HEK293T (cell line): ENCODE results near the gene PRMT1.

Source experiments
- CTCF ChIA-PET: fragments of 350-600 bp; formaldehyde crosslinking; extraction: SDS; loops from one replicate; lab custom pipeline; 2021; ENCODE audit warnings: antibody characterized with exemption, inconsistent platforms; lab: Yijun Ruan, JAX
- POLR2A ChIA-PET: fragments of 350-600 bp; formaldehyde crosslinking; extraction: SDS; loops from one replicate; lab custom pipeline; 2020; ENCODE audit warnings: antibody characterized with exemption, inconsistent platforms; lab: Yijun Ruan, JAX
- DNase-seq: peaks from one replicate; pipeline ENCODE4 v3.0.0; 2012; ENCODE audit warnings: mixed read lengths; ENCODE audit errors: extremely low spot score
- ARNT ChIP-seq: fragments of 450-650 bp; IDR thresholded peaks from 2 replicates; pipeline ENCODE4 v1.6.1; 2017; ENCODE audit warnings: mild to moderate bottlenecking
- BHLHE40 ChIP-seq: fragments of 450-650 bp; IDR thresholded peaks from 2 replicates; pipeline ENCODE4 v1.6.1; 2016; ENCODE audit warnings: mild to moderate bottlenecking, moderate library complexity, borderline replicate concordance
- CTBP1 ChIP-seq: fragments of 450-650 bp; IDR thresholded peaks from 2 replicates; pipeline ENCODE4 v1.6.1; 2016; ENCODE audit warnings: borderline replicate concordance
- ELF4 ChIP-seq: fragments of 450-650 bp; IDR thresholded peaks from 2 replicates; pipeline ENCODE4 v1.6.1; 2017; ENCODE audit warnings: antibody characterized with exemption
- FOXA1 ChIP-seq: fragments of 450-650 bp; IDR thresholded peaks from 2 replicates; pipeline ENCODE4 v1.6.1; 2016; ENCODE audit warnings: mild to moderate bottlenecking
- FOXK2 ChIP-seq: fragments of 450-650 bp; IDR thresholded peaks from 2 replicates; pipeline ENCODE4 v1.6.1; 2016; ENCODE audit warnings: mild to moderate bottlenecking
- FOXM1 ChIP-seq: fragments of 450-650 bp; IDR thresholded peaks from 2 replicates; pipeline ENCODE4 v1.6.1; 2017; ENCODE audit warnings: mild to moderate bottlenecking, borderline replicate concordance
- HDGF ChIP-seq: fragments of 450-650 bp; IDR thresholded peaks from 2 replicates; pipeline ENCODE4 v1.6.1; 2017; ENCODE audit warnings: antibody characterized with exemption, borderline replicate concordance
- L3MBTL2 ChIP-seq: fragments of 450-650 bp; conservative IDR thresholded peaks from 2 replicates; pipeline ENCODE4 v1.6.1; 2016; ENCODE audit warnings: mild to moderate bottlenecking
- LEF1 ChIP-seq: fragments of 450-650 bp; IDR thresholded peaks from 2 replicates; pipeline ENCODE4 v1.6.1; 2017; ENCODE audit warnings: mild to moderate bottlenecking, borderline replicate concordance
- NFRKB ChIP-seq: fragments of 450-650 bp; IDR thresholded peaks from 2 replicates; pipeline ENCODE4 v1.6.1; 2016; ENCODE audit warnings: mild to moderate bottlenecking, moderate library complexity
- PKNOX1 ChIP-seq: fragments of 450-650 bp; IDR thresholded peaks from 2 replicates; pipeline ENCODE4 v1.6.1; 2016
- SP1 ChIP-seq: fragments of 450-650 bp; IDR thresholded peaks from 2 replicates; pipeline ENCODE4 v1.6.1; 2017
- SUZ12 ChIP-seq: fragments of 450-650 bp; IDR thresholded peaks from 2 replicates; pipeline ENCODE4 v1.6.1; 2016; ENCODE audit warnings: mild to moderate bottlenecking
- TARDBP ChIP-seq: fragments of 450-650 bp; IDR thresholded peaks from 2 replicates; pipeline ENCODE4 v1.6.1; 2016
- ZNF384 ChIP-seq: fragments of 450-650 bp; IDR thresholded peaks from 2 replicates; pipeline ENCODE4 v1.6.1; 2016

The PRMT1 gene

GRCh38 chr19:49685845-49686332, 8.8 kb downstream of the PRMT1 start:
- ChIA-PET CTCF (no interaction called here), POLR2A (interaction anchor here (0.8 kb wide), 1 partner anchor 45 kb away, joined by 3 read pairs; no protein-coding TSS in a partner anchor)
- no peak for TF ChIP-seq BHLHE40
- TF ChIP-seq SUZ12 = no peak
- no peak for TF ChIP-seq ARNT
- TF ChIP-seq LEF1 = no peak
- TF ChIP-seq NFRKB = no peak
- no peak for DNase-seq

- TF ChIP-seq FOXA1 (no peak), PKNOX1 (no peak)
- ChIA-PET POLR2A (no interaction called here), CTCF (interaction anchor here (0.6 kb wide), 1 partner anchor 63 kb away, joined by 9 read pairs; no protein-coding TSS in a partner anchor)
- no peak for DNase-seq
Measured at GRCh38 chr19:49686503-49687088, 9.5 kb downstream of the PRMT1 start.

- TF ChIP-seq PKNOX1 = no peak
- no peak for TF ChIP-seq FOXA1
- TF ChIP-seq CTBP1 = no peak
- TF ChIP-seq LEF1 = no peak
- TF ChIP-seq HDGF = no peak
- no peak for TF ChIP-seq NFRKB
- TF ChIP-seq TARDBP = no peak
- TF ChIP-seq SUZ12 = no peak
- no peak for TF ChIP-seq FOXM1
- TF ChIP-seq ELF4 = no peak
- no peak for TF ChIP-seq BHLHE40
- POLR2A ChIA-PET = no interaction called here
- DNase-seq = no peak
- CTCF ChIA-PET = interaction anchor here (0.6 kb wide), 1 partner anchor 62 kb away, joined by 9 read pairs; no protein-coding TSS in a partner anchor
Measured at GRCh38 chr19:49687150-49687549, 10.1 kb downstream of the PRMT1 start.

GRCh38 chr19:49687566-49688316, 10.7 kb downstream of the PRMT1 start:
- CTCF ChIA-PET = no interaction called here
- TF ChIP-seq FOXA1 (no peak), FOXM1 (no peak), ELF4 (no peak), HDGF (no peak), SUZ12 (no peak), ZNF384 (no peak), CTBP1 (no peak), SP1 (no peak), BHLHE40 (no peak), TARDBP (no peak), PKNOX1 (no peak), ARNT (no peak), FOXK2 (no peak), LEF1 (no peak), L3MBTL2 (no peak), NFRKB (no peak)
- POLR2A ChIA-PET = no interaction called here
- DNase-seq = no peak

GRCh38 chr19:49688531-49689132, 11.6 kb downstream of the PRMT1 start:
- TF ChIP-seq NFRKB (no peak), BHLHE40 (no peak), FOXA1 (no peak), SUZ12 (no peak), FOXK2 (no peak), CTBP1 (no peak), FOXM1 (no peak), PKNOX1 (no peak)
- ChIA-PET POLR2A (interaction anchor here (1.0 kb wide), 1 partner anchor 29 kb away, joined by 4 read pairs; no protein-coding TSS in a partner anchor), CTCF (interaction anchor here (0.6 kb wide), 1 partner anchor 9 kb away, joined by 3 read pairs; no protein-coding TSS in a partner anchor)
- DNase-seq = no peak
